Panc1 (cell line): ENCODE data around the gene PSMA2.

Source experiments
- CTCF ChIP-seq: fragments of 450-650 bp; IDR thresholded peaks from 2 replicates; pipeline ENCODE4 v1.5.1; 2017; ENCODE audit warnings: mild to moderate bottlenecking
- POLR2AphosphoS5 ChIP-seq: IDR thresholded peaks from 2 replicates; pipeline ENCODE4 v1.6.1; 2012; ENCODE audit warnings: mild to moderate bottlenecking, low read depth, low read length, moderate library complexity

GRCh38 chr7:42947521-42947920, 15.5 kb upstream of the PSMA2 start:
- TF ChIP-seq CTCF, result no peak
- no peak for TF ChIP-seq POLR2AphosphoS5
